NCI-H187 (cell line): ENCODE measurements around the gene YBX2.

Experiments used
- DNase-seq, 2 experiments: peaks; one replicate each; lab custom pipeline; 2025; lab: John Stamatoyannopoulos, UW

YBX2 gene

DNA sequence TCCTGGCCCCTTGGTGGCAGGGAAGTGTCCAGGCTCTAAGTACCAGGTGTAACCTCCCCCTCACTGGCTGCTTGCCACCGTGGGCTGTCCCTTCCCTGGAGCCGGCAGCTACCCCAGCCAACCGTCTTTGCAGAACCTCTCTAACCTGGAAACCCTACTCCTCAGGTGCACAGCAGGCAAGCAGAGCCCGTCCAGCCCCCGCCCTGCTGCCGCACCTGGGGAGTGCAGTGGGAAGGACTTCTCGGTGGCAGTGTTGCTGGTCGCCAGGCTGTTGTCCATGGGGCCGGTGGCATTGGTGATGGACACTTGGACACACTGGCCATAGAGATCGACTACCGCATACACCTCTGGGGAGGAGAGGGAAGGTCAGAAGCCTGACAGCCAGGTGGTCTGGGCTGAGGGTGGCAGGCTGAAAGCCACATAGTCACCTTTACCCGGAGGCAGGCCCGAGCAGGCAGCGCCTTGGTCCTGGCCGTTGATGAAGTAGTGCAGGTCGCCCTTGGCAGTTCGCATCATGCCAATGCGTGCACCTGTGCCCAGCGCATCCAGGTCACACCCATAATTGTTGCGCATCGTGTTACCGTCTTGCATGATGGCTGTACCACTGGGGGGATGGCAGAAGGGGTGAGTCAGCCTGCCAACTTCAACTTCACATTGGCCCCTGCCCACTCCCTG lies 28.2 kb upstream of the YBX2 start:
- DNase-seq: no peak

DNA sequence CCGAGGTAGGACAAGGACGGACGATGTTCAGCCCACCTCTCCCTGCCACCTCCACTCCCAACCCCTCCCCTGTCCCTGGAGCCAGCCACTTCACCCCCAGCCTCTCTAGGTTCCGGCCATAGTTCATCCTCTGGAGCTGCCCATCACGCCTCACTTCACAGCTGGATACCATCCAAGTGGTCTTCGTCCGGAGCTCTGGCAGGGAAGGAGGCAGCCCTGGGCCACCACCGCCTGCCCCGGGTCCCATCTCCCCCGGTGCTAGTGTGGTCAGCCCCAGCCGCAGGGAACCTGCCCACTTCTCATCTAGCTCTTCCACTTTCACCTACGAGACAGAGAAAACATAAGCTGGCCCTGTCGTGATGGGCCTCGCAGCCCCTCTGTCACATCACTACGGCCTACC lies 27.0 kb upstream of the YBX2 start:
- no peak for DNase-seq

DNA sequence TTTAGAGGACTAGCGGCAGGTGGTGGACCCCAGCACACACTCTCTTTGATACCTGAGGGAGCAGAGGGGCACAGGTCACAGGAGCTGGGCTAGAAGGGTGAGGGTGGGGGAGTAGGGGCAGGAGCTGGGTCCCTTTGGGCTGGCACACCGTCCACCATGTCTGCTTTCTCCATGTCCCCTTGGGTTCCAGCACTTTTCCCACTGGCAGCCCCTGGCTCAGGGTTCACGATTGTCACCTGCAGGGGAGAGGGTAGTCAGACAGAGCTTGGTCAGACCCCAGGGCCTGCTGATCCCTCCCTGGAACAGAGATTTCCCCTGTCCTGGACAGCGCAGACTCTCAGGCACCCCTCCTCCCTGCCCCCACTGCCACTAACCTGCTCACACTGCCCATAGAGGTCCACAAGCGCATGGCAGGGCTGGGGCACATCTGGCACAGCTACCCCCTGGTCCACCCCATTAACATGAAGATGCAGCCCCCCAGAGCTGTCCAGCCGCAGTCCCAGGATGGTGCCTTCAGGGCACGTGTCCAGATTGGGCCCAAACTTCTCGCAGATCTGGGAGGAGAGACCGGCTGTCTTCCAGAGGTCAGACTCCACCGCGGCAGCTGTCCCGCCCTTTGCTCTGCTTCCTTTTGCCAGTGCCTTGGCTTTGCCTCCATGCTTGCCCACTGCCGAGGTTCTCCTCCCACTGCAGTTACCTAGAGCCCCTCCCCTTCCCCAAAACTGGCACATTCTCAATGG lies 23.9 kb upstream of the YBX2 start:
- DNase-seq: no peak

DNA sequence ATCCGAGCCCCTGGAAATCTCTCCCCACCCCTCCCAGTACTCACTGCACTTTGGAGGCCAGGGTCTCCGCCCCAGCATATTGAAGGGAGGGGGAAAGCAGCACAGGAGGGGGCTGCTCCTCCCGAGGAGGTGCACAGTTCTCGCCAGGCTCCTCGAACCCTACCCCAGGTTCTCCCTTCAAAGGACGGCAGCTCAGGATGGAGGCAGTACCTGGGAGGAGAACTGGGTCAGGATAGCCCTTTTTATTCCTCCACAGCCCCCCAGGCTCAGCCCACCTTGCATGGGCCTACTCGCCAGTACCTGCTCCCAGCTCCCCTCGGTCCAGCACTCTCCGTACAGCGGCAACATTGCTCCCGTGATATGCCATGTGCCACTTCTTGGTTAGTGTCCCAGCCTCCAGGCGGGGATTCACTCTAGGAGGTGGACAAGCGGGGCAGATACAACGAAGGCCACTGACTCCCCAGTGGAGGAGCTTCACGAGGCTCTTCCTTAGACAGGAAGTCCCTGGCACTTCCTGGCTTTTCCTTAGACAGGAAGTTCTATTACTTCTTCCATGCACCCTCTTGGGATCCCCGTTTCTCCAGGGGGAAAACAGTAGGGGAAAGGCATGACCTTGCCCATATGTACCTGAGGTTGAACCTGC lies 22.8 kb upstream of the YBX2 start:
- DNase-seq: no peak

DNA sequence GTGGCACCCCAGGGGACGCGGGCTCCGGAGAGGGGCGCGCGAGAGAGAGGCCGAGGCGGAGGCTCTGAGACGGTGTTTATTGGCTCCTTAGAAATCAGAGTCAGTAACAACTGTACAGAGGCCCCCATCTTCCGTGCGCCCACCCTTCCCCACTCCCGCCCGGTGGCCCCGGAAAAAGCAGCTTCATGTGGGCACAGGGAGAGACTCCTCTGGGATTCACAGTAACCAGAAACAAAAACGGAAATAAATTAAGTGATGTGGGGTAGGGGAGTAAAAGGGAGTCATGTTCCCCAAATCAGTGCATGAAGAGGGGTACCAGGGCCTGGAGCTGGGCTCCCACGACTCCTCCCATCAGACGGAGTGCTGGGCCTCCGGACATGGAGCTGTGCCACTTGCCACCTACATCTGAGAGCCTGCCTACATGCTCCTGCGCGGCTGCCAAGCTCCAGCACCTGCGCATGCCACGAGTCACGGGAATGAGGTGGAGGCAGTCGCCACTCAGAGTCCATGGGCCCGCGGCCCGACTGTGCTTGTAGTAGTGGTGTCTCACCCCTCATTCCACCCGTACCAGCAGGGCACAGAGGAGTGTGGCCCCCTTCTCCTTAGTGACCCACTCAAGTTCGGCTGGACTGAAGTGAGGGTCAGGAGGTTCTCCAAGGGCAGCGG lies 21.3 kb upstream of the YBX2 start:
- DNase-seq: no peak

DNA sequence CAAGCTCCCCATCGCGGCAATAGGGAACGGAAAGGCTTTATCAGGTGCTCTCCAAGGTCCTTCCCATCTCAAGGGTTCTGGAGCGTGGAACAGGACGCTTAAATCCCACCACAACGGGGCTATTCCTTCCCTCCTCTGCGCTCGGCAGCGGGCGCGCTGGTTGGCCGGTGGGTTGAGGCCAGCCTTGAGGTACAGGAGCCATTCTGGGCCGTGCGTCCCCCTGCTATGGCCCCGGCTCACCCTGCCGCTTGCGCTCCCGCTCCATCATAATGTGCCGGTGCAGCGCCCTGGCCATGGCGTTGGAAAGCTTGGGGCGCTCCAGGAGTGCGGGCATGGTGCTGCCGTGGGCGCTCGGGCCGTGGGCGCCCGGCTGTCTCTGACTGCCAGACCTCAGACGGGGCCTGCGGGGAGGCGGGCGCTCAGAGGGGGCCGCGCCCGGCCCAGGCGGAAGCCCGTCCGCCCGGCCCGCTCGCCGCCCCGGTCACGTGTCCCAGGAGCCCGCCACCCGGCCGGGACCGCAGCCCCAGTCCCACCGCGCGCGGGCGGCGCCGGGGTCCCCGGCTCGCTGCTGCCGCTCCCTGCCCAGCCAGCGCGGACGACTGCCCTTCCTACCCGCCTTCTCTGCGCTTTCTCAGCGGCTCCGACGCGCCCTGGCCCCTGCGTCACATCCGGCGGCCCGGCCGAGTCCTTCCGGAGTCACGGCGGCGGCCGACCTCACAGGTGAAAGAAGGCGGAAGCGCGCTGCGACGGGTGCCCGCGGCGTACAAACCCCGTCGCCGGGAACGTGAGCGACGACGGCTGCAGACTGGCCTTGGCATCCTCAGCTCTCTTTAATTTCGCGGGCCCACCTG lies 20.5 kb upstream of the YBX2 start, which contains the start of gene GPS2:
GPS2 (minus strand) TSS at position 642 of the 851 bp plus-strand sequence; CDS start at position 334, 308 bp downstream.
- peak; percentile 6 to 46 for DNase-seq

DNA sequence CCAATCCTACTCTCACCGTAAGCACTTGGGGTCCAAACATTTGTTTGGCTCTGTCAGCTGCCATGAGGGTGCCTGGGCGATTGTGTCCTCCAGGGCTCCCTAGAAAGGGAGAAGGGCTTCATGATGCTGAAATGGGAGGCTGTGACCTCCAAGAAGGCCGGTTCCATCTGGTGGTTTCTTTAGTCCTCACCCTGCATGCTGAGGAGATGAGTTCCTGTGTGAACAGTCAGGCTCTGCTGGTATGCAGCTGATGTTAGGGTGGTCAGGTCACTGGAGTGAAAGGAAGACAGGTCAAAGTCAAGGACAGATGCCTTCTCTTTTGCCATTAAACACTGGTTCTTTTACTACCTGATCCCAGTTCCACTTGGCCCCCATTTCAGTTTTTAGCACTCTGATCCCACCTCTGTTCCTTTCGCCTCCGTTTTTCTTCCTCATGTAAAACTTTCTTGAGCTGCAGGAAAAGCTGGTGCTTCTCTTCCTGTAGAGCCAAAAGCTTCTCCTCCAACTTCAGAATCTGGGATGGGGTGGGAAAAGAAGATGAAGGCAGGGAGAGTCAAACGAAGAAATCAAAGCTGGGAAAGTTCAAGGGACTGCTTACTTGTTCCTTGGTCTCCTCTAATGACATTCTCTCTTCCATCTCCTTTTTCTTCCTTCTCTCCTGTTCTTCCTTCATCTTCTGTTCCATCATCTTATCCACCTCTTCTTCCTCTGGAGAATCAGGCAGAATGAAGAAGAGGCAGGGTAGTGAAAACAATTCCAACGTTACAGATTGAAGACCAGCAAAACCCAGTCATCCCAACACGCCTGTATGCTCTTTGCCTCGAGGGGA lies 19.7 kb upstream of the YBX2 start:
- no peak for DNase-seq

DNA sequence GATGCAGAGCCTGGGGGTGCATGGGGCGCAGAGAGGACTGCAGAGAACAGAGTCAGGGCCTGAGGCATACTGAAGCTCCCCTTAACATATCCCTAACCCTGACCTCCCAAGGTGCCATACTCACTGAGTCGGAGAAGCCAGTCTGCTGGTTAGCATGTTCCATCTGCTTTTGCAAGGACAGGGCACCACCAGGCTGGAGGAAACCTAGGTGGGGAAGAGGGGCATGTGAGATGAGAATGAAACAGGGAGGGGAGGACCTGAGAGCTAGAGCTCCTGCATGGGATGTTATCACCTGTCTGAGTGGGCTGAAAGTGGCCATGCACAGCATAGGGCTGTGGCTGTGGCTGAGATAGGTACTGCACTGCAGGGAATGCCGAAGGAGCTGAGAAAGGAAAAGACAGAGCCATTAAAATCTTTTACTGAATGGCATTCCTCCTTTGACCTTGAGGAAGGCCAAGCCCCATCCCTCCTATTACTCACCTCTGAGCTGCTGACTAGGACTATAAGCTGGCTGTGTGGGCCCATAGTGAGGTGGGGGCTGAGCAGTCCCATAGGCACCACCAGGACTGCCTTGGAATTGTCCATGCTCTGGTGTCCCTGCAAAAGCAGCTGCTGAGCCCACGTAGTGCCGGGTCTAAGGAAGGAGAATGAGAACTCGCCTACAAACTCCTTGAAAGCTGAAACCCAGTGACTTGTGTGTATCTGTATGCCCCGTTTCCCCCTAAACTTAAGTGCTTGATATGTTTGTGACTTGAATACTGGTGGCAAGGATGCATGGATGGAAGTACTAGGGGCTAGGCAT lies 18.9 kb upstream of the YBX2 start:
- DNase-seq: no peak

DNA sequence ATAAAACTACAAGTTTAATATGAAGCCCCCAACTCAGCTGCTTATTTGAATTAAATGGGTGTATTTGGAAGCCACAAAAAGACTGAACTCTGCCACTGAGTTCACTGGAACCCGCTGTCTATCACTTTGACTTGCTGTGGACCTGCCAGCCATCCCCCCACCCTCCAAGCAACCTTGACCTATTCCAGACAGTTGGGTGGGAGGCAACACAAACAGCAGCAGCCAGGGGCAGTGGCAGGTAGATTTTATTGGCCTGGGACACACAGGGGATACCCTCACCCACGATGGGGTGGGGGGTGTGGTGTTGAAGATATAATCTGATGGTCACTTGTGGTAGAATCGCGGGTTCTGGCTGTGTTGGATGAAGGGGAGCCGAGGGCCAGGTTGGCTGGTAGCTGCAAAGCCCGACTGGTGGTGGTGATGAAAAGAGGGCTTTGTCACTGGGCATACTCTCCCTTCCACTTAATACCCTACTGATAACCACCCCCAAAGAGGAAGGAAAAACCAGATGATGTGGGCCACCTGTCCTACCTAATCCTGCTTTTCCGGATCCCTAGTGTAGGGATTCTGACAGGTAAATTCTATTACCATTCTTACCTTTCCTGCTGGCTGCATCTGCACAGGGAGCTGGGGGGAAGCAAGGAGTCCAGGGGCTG lies 18.1 kb upstream of the YBX2 start:
- DNase-seq: no peak

DNA sequence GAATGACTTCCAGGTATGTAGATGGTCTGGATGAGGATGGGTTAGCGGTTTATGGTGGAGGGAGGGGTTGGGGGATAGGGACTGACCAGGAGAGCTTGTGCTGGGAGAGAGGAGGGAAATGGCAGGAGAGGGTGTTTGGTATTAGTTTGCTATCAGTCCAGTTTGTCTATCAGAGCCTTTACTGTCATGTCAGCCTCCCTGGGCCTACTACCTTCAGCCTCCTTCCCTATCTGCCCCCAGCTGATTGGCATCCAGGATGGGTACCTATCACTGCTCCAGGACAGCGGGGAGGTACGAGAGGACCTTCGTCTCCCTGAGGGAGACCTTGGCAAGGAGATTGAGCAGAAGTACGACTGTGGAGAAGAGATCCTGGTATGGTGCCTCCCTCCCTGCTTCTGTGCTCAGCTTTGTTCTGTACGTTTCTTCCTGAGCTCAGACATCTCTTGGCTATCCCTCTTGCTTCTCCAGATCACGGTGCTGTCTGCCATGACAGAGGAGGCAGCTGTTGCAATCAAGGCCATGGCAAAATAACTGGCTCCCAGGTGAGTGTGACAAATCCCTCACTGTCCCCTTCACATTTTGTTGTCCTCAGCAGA lies 16.8 kb upstream of the YBX2 start:
- no peak for DNase-seq

DNA sequence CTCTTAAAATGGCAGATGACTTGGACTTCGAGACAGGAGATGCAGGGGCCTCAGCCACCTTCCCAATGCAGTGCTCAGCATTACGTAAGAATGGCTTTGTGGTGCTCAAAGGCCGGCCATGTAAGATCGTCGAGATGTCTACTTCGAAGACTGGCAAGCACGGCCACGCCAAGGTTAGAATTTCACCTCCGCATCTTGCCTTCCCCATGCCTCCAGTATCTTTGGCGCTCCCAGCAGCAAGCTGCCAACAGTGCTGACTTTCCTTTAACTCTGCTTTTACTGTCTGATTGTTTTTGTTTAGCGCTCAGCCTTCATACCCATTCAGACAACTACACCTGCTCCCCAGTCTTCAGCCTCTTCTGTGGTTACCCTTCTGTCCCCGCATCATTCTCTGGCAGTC lies 15.2 kb upstream of the YBX2 start:
- no peak for DNase-seq

DNA sequence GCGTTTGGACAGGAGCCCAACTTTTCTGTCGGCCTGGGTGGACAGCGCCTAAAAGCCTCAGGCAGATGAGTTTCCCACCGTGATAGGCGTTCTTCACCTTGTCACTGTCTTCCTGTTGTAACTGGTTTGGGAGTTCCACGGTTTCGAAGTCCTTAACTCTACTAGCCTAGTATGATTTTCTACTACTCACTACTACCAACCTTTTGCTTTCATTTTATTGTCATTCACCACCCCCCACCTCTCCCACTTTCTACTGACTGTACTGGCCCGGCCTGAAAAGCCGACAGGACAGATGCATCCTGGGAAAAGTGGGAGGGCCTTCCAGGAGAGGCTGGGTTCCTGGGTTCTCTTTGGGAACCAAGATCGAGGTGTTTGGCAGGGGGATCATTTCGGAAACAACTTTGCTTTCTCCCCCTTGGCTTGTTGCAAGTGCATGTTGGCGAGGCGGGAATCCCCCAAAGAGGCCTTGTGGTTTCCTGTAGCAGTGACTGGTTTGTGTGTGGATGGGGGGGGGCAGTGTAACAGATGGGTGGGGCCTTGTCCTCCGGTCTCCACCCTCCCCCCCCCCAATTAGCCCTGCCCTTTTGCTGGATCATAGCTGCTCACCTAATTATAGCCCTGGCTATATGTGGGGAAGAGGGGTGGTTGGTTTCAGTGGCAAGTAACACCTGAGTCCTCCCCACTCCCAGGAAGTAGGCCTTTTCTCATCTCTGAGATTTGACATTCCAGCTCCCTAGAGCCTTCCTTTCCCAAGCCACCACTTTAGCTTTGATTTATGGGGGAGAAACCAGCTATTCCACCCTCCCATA lies 14.4 kb upstream of the YBX2 start:
- DNase-seq: peak in 1 of 2 experiments; percentile 26

DNA sequence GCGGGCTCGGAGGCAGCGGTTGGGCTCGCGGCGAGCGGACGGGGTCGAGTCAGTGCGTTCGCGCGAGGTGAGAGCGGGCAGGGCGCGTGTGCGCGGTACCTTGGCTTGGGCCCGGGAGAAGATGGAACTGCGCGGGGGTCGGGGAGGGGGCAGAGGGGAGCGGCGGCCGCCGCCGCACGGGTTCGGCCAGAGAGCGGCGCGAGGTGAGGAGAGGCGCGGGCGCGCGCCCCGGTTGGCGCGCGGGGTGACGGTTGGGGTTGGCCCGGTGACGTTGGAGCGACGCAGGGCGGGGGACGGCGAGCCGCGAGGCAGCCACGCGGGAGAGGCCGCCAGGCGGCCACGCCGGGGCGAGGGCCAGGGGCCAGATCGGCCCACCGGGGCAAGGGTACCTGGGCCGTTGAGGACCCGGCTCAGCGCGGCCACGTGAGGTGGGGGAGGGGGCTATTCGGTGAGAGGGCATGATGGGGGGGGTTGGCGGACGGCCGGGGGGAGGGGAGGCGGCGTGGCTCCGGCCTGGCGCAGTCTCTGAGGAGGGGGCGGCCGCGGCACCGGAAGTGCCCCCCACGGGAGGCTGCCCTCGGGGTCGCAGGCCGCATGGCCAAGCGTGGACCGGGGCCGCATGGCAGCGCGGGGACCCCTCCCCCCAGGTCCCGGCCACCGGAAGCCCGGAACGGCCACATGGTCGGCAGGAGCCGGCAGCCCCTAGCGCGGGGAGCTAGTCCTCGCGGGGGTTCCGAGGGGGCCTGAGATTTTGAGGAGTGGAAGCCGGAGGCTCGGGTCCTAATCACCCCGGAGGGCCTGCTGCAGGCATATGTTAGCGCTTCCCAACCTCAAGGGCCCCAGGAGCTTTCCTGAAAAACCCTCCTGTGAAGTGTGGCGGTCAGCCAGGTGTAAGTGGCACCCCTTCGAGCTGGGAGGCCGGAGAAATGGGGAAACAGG lies 13.5 kb upstream of the YBX2 start:
- DNase-seq: no peak

DNA sequence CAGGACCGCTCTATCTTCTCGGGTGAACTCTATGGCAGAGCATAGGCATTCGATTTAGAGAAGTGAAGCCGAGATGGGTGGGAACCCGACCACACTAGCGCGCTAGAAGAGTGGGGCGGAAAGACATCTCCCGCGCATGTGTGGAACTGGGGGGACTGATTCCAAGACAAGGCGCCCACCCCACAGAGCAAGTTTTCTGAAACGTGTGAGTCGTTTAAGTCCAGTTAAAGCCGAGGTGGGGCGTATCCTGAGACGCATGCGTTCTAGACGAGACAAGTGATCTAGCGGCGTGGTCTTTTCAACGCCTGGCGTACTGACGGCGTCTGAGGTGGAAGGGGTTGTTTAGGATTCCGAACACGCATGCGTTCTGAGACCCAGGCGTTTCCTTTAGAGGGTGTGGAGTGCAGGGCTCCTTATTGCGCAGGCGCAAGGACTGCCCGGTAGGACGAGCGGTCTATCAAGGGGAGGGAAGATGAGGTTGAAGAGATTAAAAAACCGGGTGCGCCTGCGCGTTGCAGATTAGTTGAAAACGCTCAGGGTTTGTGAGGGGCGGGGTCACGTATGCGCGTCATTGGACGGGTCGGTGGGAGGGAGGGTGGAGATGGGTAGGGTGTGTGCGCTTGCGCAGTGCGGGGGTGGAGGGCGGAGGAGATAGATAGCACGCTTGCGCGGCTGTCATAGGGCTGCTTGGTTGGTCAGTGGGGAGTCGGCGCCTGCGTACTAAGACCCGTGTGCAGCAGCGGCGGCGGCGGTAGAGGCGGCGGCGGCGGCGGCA lies 12.7 kb upstream of the YBX2 start, which contains the start of gene EIF5A:
EIF5A (plus strand) TSS at position 718 of the 775 bp plus-strand sequence. CDS start 2,008 bp downstream, outside the sequence.
- DNase-seq: peak; percentile 93 to 94

DNA sequence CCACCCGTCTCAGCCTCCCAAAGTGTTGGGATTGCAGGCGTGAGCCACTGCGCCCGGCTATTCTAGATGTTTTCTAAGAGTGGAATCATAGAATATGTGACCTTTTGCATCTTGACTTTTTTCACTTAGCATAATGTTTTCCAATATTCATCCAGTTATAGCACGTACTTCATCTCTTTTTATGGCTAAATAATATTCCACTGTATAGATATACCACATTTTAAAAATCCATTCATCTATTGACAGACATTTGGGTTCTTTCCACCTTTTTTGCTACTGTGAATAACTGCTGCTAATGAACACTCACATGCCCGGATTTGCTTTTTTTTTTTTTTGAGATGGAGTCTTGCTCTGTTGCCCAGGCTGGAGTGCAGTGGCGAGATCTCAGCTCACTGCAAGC lies 9.7 kb upstream of the YBX2 start:
- DNase-seq: no peak
